ENCODE data around the gene MAD2L2.

MAD2L2 gene

DNA sequence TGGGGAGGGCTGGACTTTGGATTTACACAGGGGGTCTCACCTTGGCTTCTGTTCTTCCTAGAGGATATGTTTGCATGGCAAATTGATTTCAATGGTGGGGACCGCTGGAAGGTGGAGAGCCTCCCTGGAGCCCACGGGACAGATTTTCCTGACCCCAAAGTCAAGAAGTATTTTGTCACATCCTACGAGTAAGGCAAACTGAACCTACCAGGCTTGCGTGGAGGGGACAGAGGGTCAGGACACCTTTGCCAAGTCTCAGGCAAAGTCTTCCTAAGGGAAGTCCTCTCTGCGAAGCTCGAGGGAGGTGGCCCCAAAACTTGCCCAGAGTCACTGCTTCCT, 9.8 kb downstream of the MAD2L2 start:
- TF ChIP-seq TAF1 (IDR thresholded peaks at IDR 0.05; ENCODE audit: borderline replicate concordance, insufficient read depth, low read length), result no peak
- TF ChIP-seq, protein P1, sequence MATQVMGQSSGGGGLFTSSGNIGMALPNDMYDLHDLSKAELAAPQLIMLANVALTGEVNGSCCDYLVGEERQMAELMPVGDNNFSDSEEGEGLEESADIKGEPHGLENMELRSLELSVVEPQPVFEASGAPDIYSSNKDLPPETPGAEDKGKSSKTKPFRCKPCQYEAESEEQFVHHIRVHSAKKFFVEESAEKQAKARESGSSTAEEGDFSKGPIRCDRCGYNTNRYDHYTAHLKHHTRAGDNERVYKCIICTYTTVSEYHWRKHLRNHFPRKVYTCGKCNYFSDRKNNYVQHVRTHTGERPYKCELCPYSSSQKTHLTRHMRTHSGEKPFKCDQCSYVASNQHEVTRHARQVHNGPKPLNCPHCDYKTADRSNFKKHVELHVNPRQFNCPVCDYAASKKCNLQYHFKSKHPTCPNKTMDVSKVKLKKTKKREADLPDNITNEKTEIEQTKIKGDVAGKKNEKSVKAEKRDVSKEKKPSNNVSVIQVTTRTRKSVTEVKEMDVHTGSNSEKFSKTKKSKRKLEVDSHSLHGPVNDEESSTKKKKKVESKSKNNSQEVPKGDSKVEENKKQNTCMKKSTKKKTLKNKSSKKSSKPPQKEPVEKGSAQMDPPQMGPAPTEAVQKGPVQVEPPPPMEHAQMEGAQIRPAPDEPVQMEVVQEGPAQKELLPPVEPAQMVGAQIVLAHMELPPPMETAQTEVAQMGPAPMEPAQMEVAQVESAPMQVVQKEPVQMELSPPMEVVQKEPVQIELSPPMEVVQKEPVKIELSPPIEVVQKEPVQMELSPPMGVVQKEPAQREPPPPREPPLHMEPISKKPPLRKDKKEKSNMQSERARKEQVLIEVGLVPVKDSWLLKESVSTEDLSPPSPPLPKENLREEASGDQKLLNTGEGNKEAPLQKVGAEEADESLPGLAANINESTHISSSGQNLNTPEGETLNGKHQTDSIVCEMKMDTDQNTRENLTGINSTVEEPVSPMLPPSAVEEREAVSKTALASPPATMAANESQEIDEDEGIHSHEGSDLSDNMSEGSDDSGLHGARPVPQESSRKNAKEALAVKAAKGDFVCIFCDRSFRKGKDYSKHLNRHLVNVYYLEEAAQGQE (IDR thresholded peaks at IDR 0.05; ENCODE audit: insufficient read depth in 1 of 2, low read depth in 2 of 2, low read length in 2 of 2), result no peak
- TF ChIP-seq POLR2AphosphoS5 (IDR thresholded peaks at IDR 0.05; ENCODE audit: low read depth, low read length), result no peak
- no peak for TF ChIP-seq FOXP2 (optimal IDR thresholded peaks at IDR 0.05; ENCODE audit: borderline replicate concordance, extremely low read depth, extremely low read length, insufficient read depth)

DNA sequence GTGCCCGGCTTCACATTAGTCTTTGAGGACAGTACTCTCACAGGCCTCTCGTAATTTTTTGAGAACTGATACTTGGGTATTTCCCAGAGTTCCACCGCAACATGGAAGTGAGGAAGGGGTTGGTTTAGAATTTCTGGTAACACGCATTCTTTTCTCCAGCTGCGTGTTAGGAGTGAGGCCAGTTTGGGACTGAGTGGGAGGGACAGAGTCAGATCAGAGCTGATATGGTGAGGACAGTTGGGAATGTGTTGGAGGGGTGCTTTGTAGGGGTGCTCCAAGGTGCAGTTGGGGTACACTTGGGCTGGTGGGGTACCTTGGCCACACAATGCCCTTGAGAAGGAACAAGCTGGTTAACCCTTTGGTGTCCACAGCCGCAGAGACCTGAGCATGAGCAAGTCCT, 10.2 kb downstream of the MAD2L2 start:
- TF ChIP-seq, protein P1 (IDR thresholded peaks at IDR 0.05; ENCODE audit: insufficient read depth in 1 of 2, low read depth in 2 of 2, low read length in 2 of 2), result no peak
- TF ChIP-seq SIN3A (IDR thresholded peaks at IDR 0.05; ENCODE audit: borderline replicate concordance, insufficient read depth, low read length), result no peak
- no peak for TF ChIP-seq FOXP2 (optimal IDR thresholded peaks at IDR 0.05; ENCODE audit: borderline replicate concordance, extremely low read depth, extremely low read length, insufficient read depth)
- no peak for TF ChIP-seq POLR2AphosphoS5 (IDR thresholded peaks at IDR 0.05; ENCODE audit: low read depth, low read length)
- no peak for TF ChIP-seq TAF1 (IDR thresholded peaks at IDR 0.05; ENCODE audit: borderline replicate concordance, insufficient read depth, low read length)

DNA sequence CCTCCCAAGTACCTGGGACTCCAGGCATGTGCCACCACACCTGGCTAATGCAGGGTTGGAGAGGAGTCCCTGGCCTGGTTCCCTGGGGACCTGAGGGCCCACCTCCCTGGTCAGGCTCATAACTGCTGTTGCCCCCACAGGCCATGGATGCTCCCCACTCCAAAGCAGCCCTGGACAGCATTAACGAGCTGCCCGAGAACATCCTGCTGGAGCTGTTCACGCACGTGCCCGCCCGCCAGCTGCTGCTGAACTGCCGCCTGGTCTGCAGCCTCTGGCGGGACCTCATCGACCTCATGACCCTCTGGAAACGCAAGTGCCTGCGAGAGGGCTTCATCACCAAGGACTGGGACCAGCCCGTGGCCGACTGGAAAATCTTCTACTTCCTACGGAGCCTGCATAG, 12.4 kb downstream of the MAD2L2 start:
- TF ChIP-seq POLR2AphosphoS5 (IDR thresholded peaks at IDR 0.05; ENCODE audit: low read depth, low read length), result no peak
- no peak for TF ChIP-seq FOXP2 (optimal IDR thresholded peaks at IDR 0.05; ENCODE audit: borderline replicate concordance, extremely low read depth, extremely low read length, insufficient read depth)
- TF ChIP-seq SIN3A (IDR thresholded peaks at IDR 0.05; ENCODE audit: borderline replicate concordance, insufficient read depth, low read length), result no peak
- TF ChIP-seq, protein P1 (IDR thresholded peaks at IDR 0.05; ENCODE audit: insufficient read depth in 1 of 2, low read depth in 2 of 2, low read length in 2 of 2), result no peak
- TF ChIP-seq TAF1 (IDR thresholded peaks at IDR 0.05; ENCODE audit: borderline replicate concordance, insufficient read depth, low read length), result no peak

DNA sequence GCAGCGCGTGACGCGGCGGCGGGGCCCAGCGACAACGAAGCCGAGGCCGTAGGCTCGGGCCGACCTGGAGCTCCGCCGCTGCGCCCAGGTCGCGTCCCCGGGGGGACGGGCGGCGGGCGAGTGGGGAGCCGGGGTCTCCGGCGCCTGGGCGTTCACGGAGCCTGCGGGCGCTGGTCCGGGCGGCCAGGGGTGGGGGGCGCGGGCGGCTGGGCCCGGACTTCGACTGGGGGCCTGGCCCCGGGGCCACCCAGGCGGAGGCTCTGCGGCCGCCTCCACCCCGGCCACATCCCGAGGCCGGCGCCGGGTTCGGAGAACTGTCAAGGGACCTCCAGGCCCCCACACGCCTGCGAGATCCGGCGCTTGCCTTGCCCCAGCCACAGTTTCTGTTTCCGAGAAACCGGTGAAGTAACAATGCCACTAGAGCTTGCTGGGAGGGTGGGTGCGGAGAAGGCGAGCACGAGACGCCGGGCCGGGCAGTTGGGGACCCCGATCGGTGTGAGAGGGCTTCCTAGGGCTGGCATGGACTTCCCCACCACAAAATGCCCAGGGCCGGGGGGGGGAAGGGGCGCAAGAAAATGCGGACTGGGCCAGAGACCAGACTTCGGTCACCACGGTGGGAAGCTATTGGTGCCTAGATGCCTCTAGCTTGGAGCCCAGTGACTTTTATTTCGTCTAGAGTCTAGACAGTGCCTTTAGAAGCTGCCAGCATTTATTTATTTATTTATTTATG, 16.4 kb downstream of the MAD2L2 start:
- no peak for TF ChIP-seq POLR2AphosphoS5 (IDR thresholded peaks at IDR 0.05; ENCODE audit: low read depth, low read length)
- TF ChIP-seq, protein P1 (IDR thresholded peaks at IDR 0.05; ENCODE audit: insufficient read depth in 1 of 2, low read depth in 2 of 2, low read length in 2 of 2), result no peak
- no peak for TF ChIP-seq SIN3A (IDR thresholded peaks at IDR 0.05; ENCODE audit: borderline replicate concordance, insufficient read depth, low read length)

DNA sequence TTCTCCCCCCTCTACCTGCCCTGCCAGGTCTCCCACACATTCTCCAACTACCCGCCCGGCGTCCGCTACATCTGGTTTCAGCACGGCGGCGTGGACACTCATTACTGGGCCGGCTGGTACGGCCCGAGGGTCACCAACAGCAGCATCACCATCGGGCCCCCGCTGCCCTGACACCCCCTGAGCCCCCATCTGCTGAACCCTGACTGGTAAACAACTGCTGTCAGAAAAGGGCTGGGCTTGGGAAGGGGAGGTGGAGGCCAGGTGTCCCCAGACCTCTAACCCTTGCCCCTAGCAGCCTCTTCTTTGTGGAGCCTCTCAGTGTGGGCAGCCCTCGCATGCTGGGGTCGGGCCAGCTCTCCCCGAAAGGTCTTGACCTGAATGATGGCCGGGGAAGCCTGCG, 19.8 kb downstream of the MAD2L2 start:
- TF ChIP-seq SIN3A (IDR thresholded peaks at IDR 0.05; ENCODE audit: borderline replicate concordance, insufficient read depth, low read length) (no peak), TAF1 (IDR thresholded peaks at IDR 0.05; ENCODE audit: borderline replicate concordance, insufficient read depth, low read length) (no peak), FOXP2 (optimal IDR thresholded peaks at IDR 0.05; ENCODE audit: borderline replicate concordance, extremely low read depth, extremely low read length, insufficient read depth) (no peak)
- TF ChIP-seq, protein P1 (IDR thresholded peaks at IDR 0.05; ENCODE audit: insufficient read depth in 1 of 2, low read depth in 2 of 2, low read length in 2 of 2), result no peak

All from PFSK-1 (cell line).